IPS-15b (cell line): Measurements from ENCODE around the gene TP53TG3F.
"Not testable (repeated sequence)": the region's sequence is repeated elsewhere in the genome, so short reads cannot be mapped to it uniquely, and the experiment has no call there.

Experiments
- H3K27me3 ChIP-seq: one replicate; pipeline ENCODE4 v1.6.1; 2013; ENCODE audit warnings: low read length; ENCODE audit not compliant: control insufficient read depth, insufficient read depth
- H3K36me3 ChIP-seq: one replicate; pipeline ENCODE4 v1.6.1; 2013; ENCODE audit warnings: low read length; ENCODE audit not compliant: control insufficient read depth, insufficient read depth
- H3K4me1 ChIP-seq: one replicate; pipeline ENCODE4 v1.6.1; 2013; ENCODE audit warnings: mild to moderate bottlenecking, low read length; ENCODE audit not compliant: control insufficient read depth, insufficient read depth
- H3K4me3 ChIP-seq: one replicate; pipeline ENCODE4 v1.5.1; 2013; ENCODE audit warnings: low read depth, low read length
- H3K9ac ChIP-seq: one replicate; pipeline ENCODE4 v1.6.1; 2013; ENCODE audit warnings: low read depth, mild to moderate bottlenecking, low read length
- H3K9me3 ChIP-seq: one replicate; pipeline ENCODE4 v1.6.1; 2013; ENCODE audit warnings: mild to moderate bottlenecking, low read length; ENCODE audit not compliant: control insufficient read depth, insufficient read depth

TP53TG3F gene, protein sequence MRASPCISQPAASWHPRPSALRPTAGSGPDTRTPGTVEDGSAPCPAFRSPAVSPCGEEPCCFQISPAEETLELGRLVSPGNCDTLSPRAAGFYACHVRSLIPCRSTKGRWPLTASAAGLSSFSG

DNA sequence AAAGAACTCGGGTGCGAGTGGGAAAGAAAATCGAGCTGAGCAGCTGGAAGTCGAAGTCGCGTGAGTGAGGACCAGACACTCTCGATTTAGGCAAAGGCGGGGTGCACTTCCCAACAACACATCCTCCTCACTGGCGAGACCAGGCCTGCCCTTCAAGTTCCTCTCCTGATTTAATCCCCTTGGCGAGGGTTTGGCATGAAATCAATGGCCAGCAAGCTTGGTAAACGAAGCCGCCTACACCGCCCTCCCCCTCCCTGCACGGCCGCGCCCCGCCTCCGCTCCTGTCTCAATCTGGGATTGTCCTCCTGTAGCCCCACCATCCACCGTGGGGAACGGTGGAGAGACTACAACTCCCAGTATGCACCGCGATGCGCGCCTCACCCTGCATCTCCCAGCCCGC is at the start of gene TP53TG3F:
TP53TG3F (plus strand) TSS at position 301 of the 400 bp plus-strand sequence; CDS start at position 369, 68 bp downstream.
- H3K36me3 ChIP-seq, H3K9me3 ChIP-seq, H3K4me1 ChIP-seq, H3K4me3 ChIP-seq, H3K27me3 ChIP-seq, H3K9ac ChIP-seq: not testable (repeated sequence)

DNA sequence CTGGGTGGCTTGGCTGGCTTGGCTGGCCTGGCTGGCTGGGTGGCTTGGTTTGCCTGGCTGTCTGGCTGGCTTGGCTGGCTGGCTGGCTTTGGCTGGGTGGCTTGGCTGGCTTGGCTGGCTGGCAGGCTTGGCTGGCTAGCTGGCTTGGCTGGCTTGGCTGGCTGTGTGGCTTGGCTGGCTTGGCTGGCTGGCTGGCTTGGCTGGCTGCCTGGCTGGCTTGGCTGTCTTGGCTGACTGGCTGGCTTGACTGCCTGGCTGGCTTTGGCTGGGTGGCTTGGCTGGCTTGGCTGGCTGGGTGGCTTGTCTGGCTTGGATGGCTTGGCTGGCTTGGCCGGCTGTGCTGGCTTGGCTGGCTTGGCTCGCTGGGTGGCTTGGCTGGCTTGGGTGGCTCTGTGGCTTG is 32.2 kb downstream of the TP53TG3F start:
- not testable (repeated sequence) for H3K4me3 ChIP-seq, H3K9ac ChIP-seq, H3K9me3 ChIP-seq, H3K36me3 ChIP-seq, H3K4me1 ChIP-seq, H3K27me3 ChIP-seq

DNA sequence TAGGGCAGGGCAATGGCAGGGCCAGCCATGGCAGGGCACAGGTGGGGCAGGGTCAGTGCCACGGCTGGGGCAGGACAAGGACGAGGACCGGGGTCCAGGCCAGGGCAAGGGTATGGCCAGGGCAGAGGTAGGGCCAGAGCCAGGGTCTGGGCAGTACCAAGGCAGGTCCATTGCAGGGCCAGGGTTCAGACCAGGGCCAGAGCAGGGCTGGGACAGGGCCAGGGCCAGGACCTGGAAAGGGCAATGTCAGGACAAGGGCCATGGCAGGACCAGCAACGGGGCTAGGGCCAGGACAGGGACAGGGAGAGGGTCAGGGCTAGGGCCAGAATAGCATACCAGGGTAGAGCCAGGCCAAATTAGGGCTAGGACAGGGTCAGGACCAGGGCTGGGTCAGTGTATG is 47.8 kb downstream of the TP53TG3F start:
- H3K36me3 ChIP-seq, H3K27me3 ChIP-seq, H3K4me1 ChIP-seq, H3K4me3 ChIP-seq, H3K9me3 ChIP-seq, H3K9ac ChIP-seq: not testable (repeated sequence)

DNA sequence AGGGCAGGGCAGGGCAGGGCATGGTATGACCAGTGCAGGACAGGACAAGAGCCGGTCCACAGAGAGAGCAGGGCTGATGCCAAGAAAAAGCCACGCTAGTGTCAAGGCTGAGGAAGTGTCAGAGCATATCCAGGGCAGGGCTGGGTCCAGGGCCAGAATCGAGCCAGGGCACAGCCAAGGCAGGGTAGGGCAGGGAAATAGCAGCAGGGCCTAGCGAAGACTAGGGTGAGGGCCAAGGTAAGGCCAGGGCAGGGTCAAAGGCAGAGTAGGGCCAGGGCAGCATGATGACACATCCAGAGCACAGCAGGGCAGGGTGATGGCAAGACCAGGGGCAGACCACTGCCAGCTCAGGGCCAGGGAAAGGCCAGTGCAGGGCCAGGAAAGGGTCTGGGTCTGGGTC is 49.7 kb downstream of the TP53TG3F start:
- H3K9ac ChIP-seq, H3K4me3 ChIP-seq, H3K36me3 ChIP-seq, H3K9me3 ChIP-seq, H3K27me3 ChIP-seq, H3K4me1 ChIP-seq: not testable (repeated sequence)

DNA sequence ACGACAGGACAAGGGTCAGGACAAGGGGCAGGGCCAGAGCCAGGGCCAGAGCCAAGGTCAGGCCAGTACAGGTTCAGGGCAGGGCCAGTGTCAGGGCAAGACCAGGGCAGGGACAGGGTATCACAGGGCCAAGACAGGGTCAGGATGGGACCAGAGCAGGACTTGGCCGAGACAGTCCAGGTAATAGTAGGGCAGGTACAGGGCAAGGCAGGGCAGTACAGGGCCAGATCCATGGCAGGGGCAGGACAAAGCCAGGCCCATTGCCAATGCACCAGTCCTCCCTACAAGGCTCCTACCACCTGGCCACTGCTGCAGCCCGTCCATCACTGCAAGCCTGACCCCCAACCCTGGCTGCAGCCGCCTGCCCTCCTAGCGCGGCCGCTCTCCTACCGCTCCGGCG is 50.5 kb downstream of the TP53TG3F start:
- H3K9me3 ChIP-seq, H3K4me3 ChIP-seq, H3K4me1 ChIP-seq, H3K36me3 ChIP-seq, H3K9ac ChIP-seq, H3K27me3 ChIP-seq: not testable (repeated sequence)
